Activated naive CD8-positive, alpha-beta T cell (primary cell): Measurements from ENCODE around the gene COL4A6.

Experiments used
- H3K27ac Mint-ChIP-seq: one replicate; pipeline ENCODE4 v1.8.0; 2021; ENCODE audit warnings: mixed read lengths
- H3K27me3 Mint-ChIP-seq: one replicate; pipeline ENCODE4 v1.8.0; 2021; ENCODE audit warnings: mixed read lengths
- H3K36me3 Mint-ChIP-seq: one replicate; pipeline ENCODE4 v1.8.0; 2021; ENCODE audit warnings: mixed read lengths
- H3K4me1 Mint-ChIP-seq: one replicate; pipeline ENCODE4 v1.8.0; 2021; ENCODE audit warnings: low read depth, mixed read lengths
- H3K4me3 Mint-ChIP-seq: one replicate; pipeline ENCODE4 v1.8.0; 2021; ENCODE audit warnings: mild to moderate bottlenecking, mixed read lengths
- H3K9me3 Mint-ChIP-seq: one replicate; pipeline ENCODE4 v1.8.0; 2021; ENCODE audit warnings: low read depth, mixed read lengths

The COL4A6 gene

DNA sequence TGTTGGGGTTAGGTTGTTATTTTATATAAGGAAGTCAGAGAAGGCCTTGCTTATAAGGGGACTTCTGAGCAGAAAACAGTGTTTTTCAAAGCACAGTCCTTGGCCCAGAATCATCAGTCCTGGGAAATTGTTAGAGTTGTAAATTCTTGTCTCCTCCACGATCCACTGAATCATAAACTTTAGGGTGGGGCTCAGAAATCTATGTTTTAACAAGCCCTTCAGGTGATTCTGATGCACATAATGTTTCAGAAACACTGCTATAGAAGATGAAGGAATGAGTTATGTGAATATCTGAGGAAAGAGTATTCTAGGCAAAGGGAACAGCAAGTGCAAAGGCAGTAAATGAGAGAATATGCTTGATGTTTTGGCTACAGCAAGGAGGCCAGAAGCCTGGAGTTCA lies 121.8 kb downstream of the COL4A6 start:
- Mint-ChIP-seq H3K27ac (no peak overlapping the region), H3K36me3 (no peaks in the 10 kb centered on the region), H3K4me1 (no peaks in the 10 kb centered on the region), H3K4me3 (no peak overlapping the region), H3K27me3 (peaks cover 6% of the 10 kb centered on the region), H3K9me3 (no peaks in the 10 kb centered on the region)

DNA sequence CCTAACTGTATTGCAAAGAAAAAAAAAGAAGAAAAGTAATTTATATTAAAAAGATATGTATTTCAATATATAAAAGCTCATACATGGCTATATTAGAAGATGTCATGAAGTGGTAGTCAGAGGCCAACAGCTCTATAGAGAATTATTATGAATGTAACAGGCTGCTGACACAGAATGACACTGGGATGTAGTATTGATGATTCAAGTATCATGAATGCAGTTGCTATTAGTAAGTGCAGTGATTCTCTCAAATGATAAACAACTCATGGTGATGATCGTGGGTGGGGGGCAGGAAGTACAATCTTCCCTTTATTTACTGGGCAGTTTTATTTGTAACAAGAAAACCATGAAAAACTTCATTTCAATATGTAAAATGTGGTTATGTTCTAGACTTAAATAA lies 124.6 kb downstream of the COL4A6 start:
- no peaks in the 10 kb centered on the region for H3K4me1 Mint-ChIP-seq
- H3K36me3 Mint-ChIP-seq, result no peaks in the 10 kb centered on the region
- no peak overlapping the region for H3K4me3 Mint-ChIP-seq
- H3K9me3 Mint-ChIP-seq, result no peaks in the 10 kb centered on the region
- H3K27ac Mint-ChIP-seq, result no peak overlapping the region
- H3K27me3 Mint-ChIP-seq, result peaks cover 2% of the 10 kb centered on the region

DNA sequence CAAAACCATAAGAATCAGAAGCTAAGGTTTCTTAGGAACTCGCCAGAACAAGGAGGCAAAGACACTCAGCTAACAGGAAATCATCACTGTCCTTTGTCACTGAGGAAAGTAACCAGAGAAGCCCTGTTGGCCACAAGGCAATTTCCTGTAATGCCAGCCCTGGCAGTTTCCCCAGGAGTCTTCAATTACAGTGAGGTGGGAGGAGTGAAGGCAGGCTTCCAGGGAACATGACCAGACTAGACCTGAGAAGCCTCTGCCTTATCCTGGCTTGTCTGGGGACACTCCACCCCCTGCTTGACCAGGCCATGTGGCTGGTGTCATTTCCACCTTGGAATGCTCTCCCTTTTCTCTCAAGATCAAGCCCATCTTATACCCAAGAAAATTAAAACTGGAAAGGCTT lies 125.3 kb downstream of the COL4A6 start:
- H3K4me3 Mint-ChIP-seq, result no peak overlapping the region
- H3K36me3 Mint-ChIP-seq, result no peaks in the 10 kb centered on the region
- H3K27ac Mint-ChIP-seq, result no peak overlapping the region
- H3K9me3 Mint-ChIP-seq, result no peaks in the 10 kb centered on the region
- no peaks in the 10 kb centered on the region for H3K4me1 Mint-ChIP-seq
- H3K27me3 Mint-ChIP-seq, result peaks cover 2% of the 10 kb centered on the region

DNA sequence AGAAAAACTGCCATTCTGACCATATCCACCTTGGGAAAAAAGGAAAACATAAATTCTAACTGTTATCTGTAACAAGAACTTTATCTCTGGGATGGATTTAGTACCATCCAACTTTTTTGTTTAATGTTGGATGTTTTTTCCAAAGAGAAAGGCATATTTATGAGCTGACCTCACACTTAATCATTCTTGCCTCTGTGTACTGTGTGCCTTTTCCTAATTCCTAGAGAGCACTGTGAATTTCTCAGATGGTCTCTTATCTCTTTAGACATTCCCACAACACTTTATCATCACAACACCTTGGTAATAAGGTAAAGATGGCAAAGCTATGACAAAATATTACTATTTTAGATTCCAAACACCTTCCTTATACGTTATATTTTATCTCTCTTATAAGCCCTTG lies 126.2 kb downstream of the COL4A6 start:
- no peak overlapping the region for H3K4me3 Mint-ChIP-seq
- no peak overlapping the region for H3K27ac Mint-ChIP-seq

DNA sequence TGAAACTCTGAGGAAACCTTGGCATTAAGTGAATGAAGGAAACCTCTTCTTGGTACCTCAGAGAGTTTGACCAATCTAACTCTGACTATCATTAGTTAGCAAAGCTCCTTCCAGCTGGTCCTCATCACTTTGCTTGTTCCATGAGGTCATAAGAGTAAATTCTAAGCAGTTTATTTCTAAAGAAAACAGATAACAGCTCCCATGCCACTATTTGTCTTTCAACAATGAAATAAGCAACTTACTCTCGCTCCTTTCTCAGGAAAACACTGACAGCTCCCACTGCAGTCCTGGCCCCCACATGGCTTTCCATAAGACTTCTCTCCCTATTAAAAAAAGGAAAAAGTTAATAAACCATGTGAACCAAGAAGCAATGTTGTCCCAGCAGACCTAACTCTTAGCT lies 127.7 kb downstream of the COL4A6 start:
- Mint-ChIP-seq H3K4me3 (no peak overlapping the region), H3K36me3 (no peaks in the 10 kb centered on the region), H3K4me1 (no peaks in the 10 kb centered on the region), H3K27ac (no peak overlapping the region), H3K27me3 (peaks cover 2% of the 10 kb centered on the region), H3K9me3 (no peaks in the 10 kb centered on the region)

More for the DNA sequence above, 126.2 kb downstream of the COL4A6 start:
- Mint-ChIP-seq H3K27me3 (peaks cover 2% of the 10 kb centered on the region), H3K36me3 (no peaks in the 10 kb centered on the region), H3K4me1 (no peaks in the 10 kb centered on the region), H3K9me3 (no peaks in the 10 kb centered on the region)

DNA sequence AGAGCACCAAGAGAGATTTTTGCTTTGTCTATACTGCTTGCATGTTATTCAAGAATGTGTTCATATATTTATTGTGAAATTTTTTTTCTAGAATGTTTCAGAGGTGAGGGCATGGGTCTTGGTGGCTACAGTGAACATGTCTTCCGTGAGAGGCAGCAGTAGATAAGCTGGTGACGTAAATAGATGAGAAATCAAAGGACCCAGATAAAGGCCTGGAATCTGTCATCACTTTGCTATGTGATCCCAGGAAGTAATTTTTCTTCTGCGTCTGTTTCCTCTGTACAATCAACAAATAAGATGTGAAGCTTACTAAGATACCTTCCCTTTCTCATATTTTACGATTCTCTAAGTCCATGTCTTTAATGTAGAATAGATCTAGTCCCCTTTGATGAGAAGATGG lies 129.1 kb downstream of the COL4A6 start:
- Mint-ChIP-seq H3K27me3 (no peaks in the 10 kb centered on the region), H3K36me3 (no peaks in the 10 kb centered on the region), H3K4me1 (no peaks in the 10 kb centered on the region), H3K4me3 (no peak overlapping the region), H3K27ac (no peak overlapping the region), H3K9me3 (no peaks in the 10 kb centered on the region)

DNA sequence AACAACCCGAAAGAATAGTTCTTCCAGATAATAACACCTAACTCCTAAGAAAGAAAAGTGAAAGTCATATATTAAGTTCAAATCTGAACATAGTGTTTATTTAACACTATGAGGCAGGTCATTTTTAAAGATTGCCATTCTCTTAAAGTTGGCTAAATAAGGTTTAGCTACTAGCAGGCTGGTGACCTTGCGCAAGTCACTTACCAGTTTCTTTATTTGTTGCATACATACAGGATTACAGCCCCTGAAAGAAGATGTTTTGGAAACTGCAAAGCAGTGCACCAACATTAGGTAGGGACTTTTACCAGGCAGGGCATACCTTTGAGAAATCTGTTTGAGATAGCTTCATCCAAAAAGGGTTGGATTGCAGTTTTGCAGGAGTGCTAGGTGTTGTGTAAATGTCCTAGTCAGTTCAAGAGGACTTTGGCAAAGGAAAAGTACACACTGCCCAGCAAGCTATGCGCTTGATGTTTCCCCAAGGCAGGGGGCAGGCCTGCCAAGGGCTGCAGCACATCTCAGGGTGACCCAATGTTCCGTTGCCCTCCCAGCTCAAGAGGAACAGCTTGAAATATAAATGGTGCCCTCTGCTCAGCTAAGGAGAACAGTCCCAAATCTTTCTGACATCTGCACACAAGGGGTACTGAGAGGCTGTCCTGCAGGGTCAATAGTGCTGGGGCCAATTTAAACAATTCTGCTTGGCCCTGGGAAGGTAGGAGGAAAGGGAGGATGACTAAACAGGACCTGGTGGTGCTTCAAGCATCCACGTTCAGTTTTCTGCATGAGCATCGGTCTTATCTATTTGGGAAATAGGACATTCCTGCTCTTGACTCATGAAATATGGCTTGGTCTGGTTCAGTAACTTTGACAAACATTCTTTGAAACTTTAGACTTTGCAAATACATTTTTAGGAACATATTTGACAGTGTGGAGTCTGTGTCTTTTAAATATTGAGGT lies 130.8 kb downstream of the COL4A6 start:
- H3K27me3 Mint-ChIP-seq, result no peaks in the 10 kb centered on the region
- H3K27ac Mint-ChIP-seq, result no peak overlapping the region
- no peaks in the 10 kb centered on the region for H3K4me1 Mint-ChIP-seq
- H3K4me3 Mint-ChIP-seq, result no peak overlapping the region
- no peaks in the 10 kb centered on the region for H3K9me3 Mint-ChIP-seq
- no peaks in the 10 kb centered on the region for H3K36me3 Mint-ChIP-seq

DNA sequence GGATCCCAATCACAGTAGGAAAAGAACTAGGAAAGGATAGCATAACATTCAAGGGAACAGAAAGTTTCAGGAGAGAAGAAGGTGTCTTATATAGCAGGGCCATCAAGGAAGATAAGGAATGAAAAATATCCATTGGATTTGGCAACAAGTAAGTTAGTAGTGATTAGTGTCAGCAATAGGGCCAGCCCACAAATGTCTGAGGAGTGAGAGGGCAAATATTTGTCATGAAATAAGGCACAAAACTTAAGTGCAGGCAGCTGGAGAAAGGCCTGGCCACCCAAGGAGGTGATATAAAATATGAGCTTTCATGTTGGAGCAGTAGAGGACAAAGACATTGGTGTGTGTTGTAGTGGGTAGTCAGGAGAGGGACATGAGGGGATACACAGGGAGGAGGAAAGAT lies 132.1 kb downstream of the COL4A6 start:
- Mint-ChIP-seq H3K4me1 (no peaks in the 10 kb centered on the region), H3K27ac (no peak overlapping the region), H3K36me3 (no peaks in the 10 kb centered on the region), H3K4me3 (no peak overlapping the region), H3K27me3 (no peaks in the 10 kb centered on the region), H3K9me3 (no peaks in the 10 kb centered on the region)

DNA sequence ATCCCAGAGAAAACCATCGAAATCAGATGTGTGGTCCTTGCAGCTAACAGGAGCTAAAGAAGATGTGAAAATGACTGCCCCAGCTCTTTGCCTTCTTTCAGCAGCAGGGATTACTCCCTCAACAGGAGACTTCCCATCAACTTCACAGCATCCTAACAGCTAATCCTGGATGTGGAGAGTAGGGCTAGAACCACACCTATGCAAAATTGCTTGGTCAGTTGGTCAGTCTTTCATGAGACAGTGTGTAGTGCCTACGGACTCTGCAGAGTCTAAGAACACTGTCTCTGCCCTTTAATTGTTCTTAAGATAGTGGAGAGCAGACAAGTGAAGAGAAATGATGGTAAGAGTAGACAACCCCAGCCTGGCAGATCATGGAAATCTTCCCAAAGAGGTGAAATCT lies 133.5 kb downstream of the COL4A6 start:
- no peak overlapping the region for H3K4me3 Mint-ChIP-seq
- no peaks in the 10 kb centered on the region for H3K27me3 Mint-ChIP-seq
- no peaks in the 10 kb centered on the region for H3K36me3 Mint-ChIP-seq
- H3K27ac Mint-ChIP-seq, result no peak overlapping the region
- H3K9me3 Mint-ChIP-seq, result no peaks in the 10 kb centered on the region
- no peaks in the 10 kb centered on the region for H3K4me1 Mint-ChIP-seq

DNA sequence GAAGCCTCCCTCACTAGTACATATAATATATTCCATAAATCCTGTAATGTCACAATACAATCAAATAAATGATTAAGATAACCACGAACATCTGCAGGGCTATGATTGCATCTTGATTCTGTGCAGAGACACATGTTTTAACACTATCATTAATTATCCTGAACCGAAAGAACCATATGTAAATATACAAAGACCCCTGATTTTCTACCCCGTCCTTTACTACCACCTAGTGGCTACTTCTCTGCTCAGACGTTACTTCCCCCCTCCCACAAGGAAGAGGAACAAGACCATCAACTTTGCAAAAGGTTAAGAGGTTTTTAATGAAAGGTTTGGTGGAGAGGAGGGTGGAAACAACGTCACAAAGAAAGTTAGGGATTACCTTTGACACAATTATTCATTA lies 134.0 kb downstream of the COL4A6 start:
- H3K27me3 Mint-ChIP-seq, result no peaks in the 10 kb centered on the region
- no peaks in the 10 kb centered on the region for H3K4me1 Mint-ChIP-seq
- H3K9me3 Mint-ChIP-seq, result no peaks in the 10 kb centered on the region
- H3K4me3 Mint-ChIP-seq, result no peak overlapping the region
- no peak overlapping the region for H3K27ac Mint-ChIP-seq
- no peaks in the 10 kb centered on the region for H3K36me3 Mint-ChIP-seq

DNA sequence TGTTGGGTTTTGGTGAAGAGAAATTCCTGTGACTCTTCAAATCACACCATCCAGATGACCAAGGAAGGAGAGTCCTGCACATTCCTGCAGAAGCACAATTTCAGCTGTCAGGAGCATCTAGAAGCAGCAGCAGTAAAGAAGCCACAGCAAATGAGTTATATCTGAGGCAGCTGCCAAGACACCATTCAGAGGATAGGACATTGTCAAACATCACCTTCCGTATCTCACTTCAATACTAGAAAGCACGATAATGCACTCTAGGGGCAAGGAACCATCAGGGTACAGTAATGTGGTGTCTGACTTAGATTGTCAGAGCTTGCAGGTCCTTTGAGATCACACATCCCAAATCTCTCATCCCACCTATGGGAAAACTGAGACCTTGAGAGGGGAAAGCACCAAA lies 134.5 kb downstream of the COL4A6 start:
- H3K4me3 Mint-ChIP-seq, result no peak overlapping the region

DNA sequence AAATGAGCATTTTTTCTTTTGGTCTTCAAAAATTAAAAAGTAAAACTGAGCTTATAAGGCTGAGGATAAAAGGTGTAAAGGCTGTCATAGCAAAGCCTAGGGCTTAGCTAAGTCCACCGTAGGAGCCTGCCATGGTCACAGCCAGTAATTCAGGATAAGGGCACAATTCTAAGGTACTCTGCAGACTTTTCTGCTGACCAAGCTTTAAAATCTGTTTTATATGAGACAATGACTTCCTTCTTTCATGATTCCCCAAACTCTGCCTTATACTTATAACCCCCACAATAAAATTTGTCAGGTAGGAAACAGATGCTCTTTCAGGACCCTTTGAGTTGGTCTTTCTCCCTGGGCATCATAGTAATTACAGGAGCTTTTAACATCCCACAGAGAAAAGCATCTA lies 138.5 kb downstream of the COL4A6 start:
- no peaks in the 10 kb centered on the region for H3K36me3 Mint-ChIP-seq
- H3K27me3 Mint-ChIP-seq, result no peaks in the 10 kb centered on the region
- no peak overlapping the region for H3K27ac Mint-ChIP-seq
- H3K4me3 Mint-ChIP-seq, result no peak overlapping the region
- H3K4me1 Mint-ChIP-seq, result no peaks in the 10 kb centered on the region
- H3K9me3 Mint-ChIP-seq, result no peaks in the 10 kb centered on the region

More for the DNA sequence above, 134.5 kb downstream of the COL4A6 start:
- no peak overlapping the region for H3K27ac Mint-ChIP-seq
- H3K9me3 Mint-ChIP-seq, result no peaks in the 10 kb centered on the region
- no peaks in the 10 kb centered on the region for H3K36me3 Mint-ChIP-seq
- H3K27me3 Mint-ChIP-seq, result no peaks in the 10 kb centered on the region
- no peaks in the 10 kb centered on the region for H3K4me1 Mint-ChIP-seq

DNA sequence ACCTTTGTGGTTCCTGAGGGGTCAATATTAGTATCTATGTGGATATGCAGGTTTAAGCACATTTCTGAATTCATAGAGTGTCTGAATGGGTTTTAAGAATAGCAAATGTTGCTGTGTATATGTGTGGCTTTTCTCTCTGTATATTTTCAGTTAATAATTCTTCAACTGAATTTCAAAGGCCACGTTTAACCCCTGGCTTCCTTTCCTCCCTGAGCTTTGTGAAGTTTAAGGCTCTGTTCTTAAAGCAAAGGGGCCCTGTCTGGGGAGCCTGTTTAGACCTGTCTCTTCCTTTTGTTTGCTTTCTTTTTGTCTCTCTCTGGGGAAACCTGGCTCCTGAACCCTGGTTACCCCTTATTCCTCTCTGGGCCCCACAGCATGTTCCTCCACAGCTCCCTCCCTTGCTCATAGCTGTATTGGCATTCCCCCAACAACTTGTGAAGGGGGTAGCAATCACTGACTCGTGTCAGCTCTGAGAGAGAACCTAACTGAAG lies 139.1 kb downstream of the COL4A6 start:
- no peaks in the 10 kb centered on the region for H3K27me3 Mint-ChIP-seq

DNA sequence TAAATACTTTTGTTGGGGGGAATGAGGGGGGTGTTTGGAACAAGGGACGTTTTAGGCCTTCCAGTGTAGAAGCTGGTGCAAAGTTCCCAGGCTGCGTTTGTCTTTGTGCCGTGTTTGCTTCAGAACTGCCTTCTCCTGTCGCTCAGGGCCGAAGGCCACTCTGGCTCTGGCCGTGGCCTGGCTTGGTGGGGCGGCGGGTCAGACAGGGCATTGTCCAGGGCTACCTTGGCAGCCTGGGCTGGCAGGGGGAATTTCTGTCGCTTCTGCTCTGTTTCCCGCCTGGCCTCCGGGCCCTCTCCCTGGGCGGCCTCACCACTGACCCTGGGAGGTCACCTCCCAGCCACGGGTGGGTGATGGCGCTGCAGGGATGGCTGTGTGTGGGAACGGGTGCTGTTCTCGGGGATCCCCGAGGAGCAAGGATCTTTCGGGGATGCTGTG lies 140.0 kb downstream of the COL4A6 start:
- H3K4me3 Mint-ChIP-seq, result no peak overlapping the region
- H3K27ac Mint-ChIP-seq, result no peak overlapping the region
- H3K4me1 Mint-ChIP-seq, result no peaks in the 10 kb centered on the region
- no peaks in the 10 kb centered on the region for H3K27me3 Mint-ChIP-seq
- H3K9me3 Mint-ChIP-seq, result no peaks in the 10 kb centered on the region
- H3K36me3 Mint-ChIP-seq, result no peaks in the 10 kb centered on the region

More for the DNA sequence above, 139.1 kb downstream of the COL4A6 start:
- Mint-ChIP-seq H3K9me3 (no peaks in the 10 kb centered on the region), H3K27ac (no peak overlapping the region), H3K36me3 (no peaks in the 10 kb centered on the region), H3K4me1 (no peaks in the 10 kb centered on the region), H3K4me3 (no peak overlapping the region)

DNA sequence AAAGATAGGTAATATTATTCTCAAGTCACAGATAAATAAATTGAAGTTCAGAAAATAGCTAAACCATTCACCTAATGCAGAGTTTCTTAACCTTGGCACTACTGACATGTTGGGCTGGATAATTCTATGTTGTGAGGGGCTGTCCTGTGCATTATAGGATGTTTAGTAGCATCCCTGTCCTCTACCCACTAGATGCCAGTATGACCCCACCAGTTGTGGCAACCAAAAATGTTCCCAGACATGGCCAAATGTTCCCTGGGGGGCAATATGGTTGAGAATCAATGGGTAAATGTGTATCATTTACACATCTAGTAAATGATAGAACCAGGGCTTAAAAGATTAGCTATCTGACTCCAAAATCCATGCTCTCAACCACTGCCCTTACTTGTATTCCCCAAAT lies 140.9 kb downstream of the COL4A6 start:
- Mint-ChIP-seq H3K27me3 (no peaks in the 10 kb centered on the region), H3K4me3 (no peak overlapping the region), H3K4me1 (no peaks in the 10 kb centered on the region), H3K9me3 (no peaks in the 10 kb centered on the region), H3K36me3 (no peaks in the 10 kb centered on the region), H3K27ac (no peak overlapping the region)

DNA sequence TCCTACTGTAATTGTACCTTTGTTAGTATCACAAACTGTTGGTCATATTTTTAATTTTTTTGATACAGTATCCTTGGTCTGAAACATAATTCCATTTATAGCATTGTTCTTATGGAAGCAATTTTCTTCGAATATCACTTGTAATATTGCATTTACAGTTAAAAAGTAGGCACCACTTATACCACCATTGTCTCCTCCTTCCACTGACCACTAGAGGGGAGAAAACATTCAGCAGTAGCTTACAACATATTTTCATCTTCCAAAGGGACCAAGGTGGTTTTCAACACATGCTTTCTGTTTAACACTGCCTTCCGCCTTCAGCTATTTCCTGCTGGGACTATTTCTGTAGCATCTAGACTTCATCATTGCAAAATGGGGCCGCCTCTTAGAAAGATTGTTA lies 146.2 kb downstream of the COL4A6 start:
- no peaks in the 10 kb centered on the region for H3K36me3 Mint-ChIP-seq
- H3K9me3 Mint-ChIP-seq, result no peaks in the 10 kb centered on the region
- H3K27me3 Mint-ChIP-seq, result peaks cover 1% of the 10 kb centered on the region
- H3K4me3 Mint-ChIP-seq, result no peak overlapping the region
- no peak overlapping the region for H3K27ac Mint-ChIP-seq
- H3K4me1 Mint-ChIP-seq, result no peaks in the 10 kb centered on the region
